Sigmoid colon (tissue), 7 donors: ENCODE data around the gene EPHA4. TPM values are rescaled to one million over a fixed set of nuclear protein-coding genes. Genes with fewer than 3 reads are reported as not detected.

Experiments used
- DNase-seq: peaks from one replicate; pipeline ENCODE4 v3.0.0-alpha.2; 2019
- H3K27ac ChIP-seq, 4 donors: fragments of 200-600 bp; sonication (generic); one replicate each; pipeline ENCODE4 v1.5.1; 2016 to 2019; ENCODE audit warnings: mild to moderate bottlenecking in 1 of 4
- H3K27me3 ChIP-seq, 3 donors: fragments of 200-600 bp; sonication (generic); one replicate each; pipeline ENCODE4 v1.5.1; 2019; ENCODE audit warnings: mild to moderate bottlenecking in 1 of 3
- H3K36me3 ChIP-seq, 4 donors: fragments of 200-600 bp; sonication (generic); one replicate each; pipeline ENCODE4 v1.5.1; 2016 to 2019
- H3K4me1 ChIP-seq, 4 donors: fragments of 200-600 bp; sonication (generic); one replicate each; pipeline ENCODE4 v1.5.1; 2017 to 2019
- H3K4me3 ChIP-seq, 4 donors: fragments of 200-600 bp; sonication (generic); one replicate each; pipeline ENCODE4 v1.5.1; 2017 to 2019; ENCODE audit warnings: mild to moderate bottlenecking in 2 of 4, moderate library complexity in 1 of 4
- H3K9me3 ChIP-seq, 4 donors: fragments of 200-600 bp in 3 of 4; sonication (generic) in 3 of 4; one replicate each; pipeline versions ENCODE4 v1.5.1 to v1.6.1; 2013 to 2019
- CTCF ChIP-seq, 4 experiments: fragments of 450-650 bp in 3 of 4; fragments of 200-600 bp in 1 of 4; IDR thresholded peaks; one replicate each; pipeline ENCODE4 v1.5.1; 2016 to 2019; ENCODE audit warnings: antibody characterized with exemption in 4 of 4, mild to moderate bottlenecking in 3 of 4, moderate library complexity in 2 of 4
- EP300 ChIP-seq, 4 donors: sonication (generic); formaldehyde crosslinking; IDR thresholded peaks; one replicate each; pipeline ENCODE4 v1.6.1; 2017; ENCODE audit warnings: antibody characterized with exemption in 4 of 4
- POLR2A ChIP-seq, 2 donors: fragments of 450-650 bp; IDR thresholded peaks; one replicate each; pipeline ENCODE4 v1.6.1; 2016; ENCODE audit warnings: antibody characterized with exemption in 2 of 2, mild to moderate bottlenecking in 2 of 2, moderate library complexity in 2 of 2
- POLR2AphosphoS5 ChIP-seq, 4 donors: sonication (generic); formaldehyde crosslinking; IDR thresholded peaks; one replicate each; pipeline ENCODE4 v1.6.1; 2017; ENCODE audit warnings: antibody characterized with exemption in 4 of 4
- WGBS, 2 donors: extraction: QIAGEN DNeasy Blood & Tissue Kit; methylation state at CpG; one replicate each; pipeline ENCODE4 v1.1.7; 2013; 5-methylcytosine and 5-hydroxymethylcytosine counted together
- intact Hi-C: fragments of 100-400 bp; cut with DNase I; formaldehyde crosslinking; loops from one replicate; pipeline ENCODE4 v1.15.1; 2023
- polyA plus RNA-seq, 3 donors: library from polyadenylated mRNA; stranded (reverse); fragments of 200-250 nt; gene quantifications; one replicate each; pipeline ENCODE4 v1.2.3, GENCODE V29; 2013
- total RNA-seq, 4 donors: library from RNA; depleted of rRNA; stranded (reverse); fragments of >200 nt; gene quantifications; one replicate each; pipeline ENCODE4 v1.1.0, GENCODE V29; 2016
- donor health status: healthy with polysubstance abuse.
- donor health status: Bipolar disorder and iron deficiency.
- donor health status: healthy.

EPHA4 gene
- total and polyA plus RNA-seq, 7 donors = 1.2 to 50.7 (median 26.9) TPM

DNA sequence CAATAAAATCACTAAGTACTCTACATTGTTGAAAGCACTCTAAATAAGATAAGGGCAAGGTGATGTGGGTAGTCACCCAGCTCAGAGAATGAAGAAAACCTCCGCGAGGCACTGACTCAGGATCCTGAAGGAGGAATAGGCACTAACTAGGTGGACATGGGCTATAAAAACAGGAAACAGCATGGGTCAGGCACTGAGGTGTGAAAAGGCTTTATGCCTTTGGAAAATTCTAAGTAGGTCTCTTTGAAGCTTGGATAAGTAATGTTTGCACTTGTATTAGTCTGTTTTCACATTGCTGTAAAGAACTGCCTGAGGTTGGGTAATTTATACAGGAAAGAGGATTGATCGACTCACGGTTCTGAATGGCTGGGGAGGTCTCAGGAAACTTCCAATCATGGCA lies 161.6 kb downstream of the EPHA4 start:
- no peak for DNase-seq
- no peak overlapping the region for H3K4me3 ChIP-seq
- no peaks in the 10 kb centered on the region for H3K27me3 ChIP-seq
- no peaks in the 10 kb centered on the region for H3K36me3 ChIP-seq
- H3K4me1 ChIP-seq = peaks cover 0 to 6% (median 2%) of the 10 kb centered on the region in 4 donors
- 89 to 94% methylated on average over 4 of the region's 4 CpGs for WGBS, 2 donors
- no peak overlapping the region for H3K27ac ChIP-seq
- intact Hi-C loops = no loop called here
- H3K9me3 ChIP-seq = no peaks in the 10 kb centered on the region
- TF ChIP-seq EP300 (IDR thresholded peaks at IDR 0.05) = no peak
- TF ChIP-seq CTCF (IDR thresholded peaks at IDR 0.05) = no peak
- no peak for TF ChIP-seq POLR2A (IDR thresholded peaks at IDR 0.05)
- no peak for TF ChIP-seq POLR2AphosphoS5 (IDR thresholded peaks at IDR 0.05)

DNA sequence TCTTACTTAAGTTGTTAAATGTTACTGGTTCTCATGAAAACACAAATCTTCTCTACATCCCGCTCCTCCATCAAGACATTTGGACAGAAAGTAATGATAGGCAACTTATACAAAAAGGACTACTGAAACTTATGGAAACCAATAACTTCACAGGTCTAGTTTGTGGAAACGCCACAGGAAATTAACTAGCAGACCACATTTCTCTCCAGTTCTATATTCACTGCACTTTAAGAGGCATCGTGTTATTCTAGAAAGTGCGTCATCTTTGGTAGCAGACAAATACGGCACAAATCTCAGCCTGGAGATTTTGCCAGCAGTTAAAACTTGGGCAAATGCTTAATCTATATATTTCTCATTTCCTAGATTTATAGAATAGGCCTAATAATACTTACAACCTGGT lies 164.3 kb downstream of the EPHA4 start:
- 95 to 96% methylated on average over 5 of the region's 5 CpGs for WGBS, 2 donors
- intact Hi-C loops = no loop called here
- TF ChIP-seq EP300 (IDR thresholded peaks at IDR 0.05) = no peak
- no peak for TF ChIP-seq CTCF (IDR thresholded peaks at IDR 0.05)
- TF ChIP-seq POLR2A (IDR thresholded peaks at IDR 0.05) = no peak
- TF ChIP-seq POLR2AphosphoS5 (IDR thresholded peaks at IDR 0.05) = no peak
- no peaks in the 10 kb centered on the region for H3K9me3 ChIP-seq
- no peak overlapping the region for H3K27ac ChIP-seq
- H3K27me3 ChIP-seq = no peaks in the 10 kb centered on the region
- no peaks in the 10 kb centered on the region for H3K36me3 ChIP-seq
- H3K4me1 ChIP-seq = no peaks in the 10 kb centered on the region
- no peak for DNase-seq
- H3K4me3 ChIP-seq = no peak overlapping the region

- Histone ChIP-seq H3K27me3 (no peaks in the 10 kb centered on the region), H3K27ac (no peak overlapping the region), H3K9me3 (no peaks in the 10 kb centered on the region), H3K4me1 (no peaks in the 10 kb centered on the region), H3K36me3 (no peaks in the 10 kb centered on the region), H3K4me3 (no peak overlapping the region)
- intact Hi-C loops = no loop called here
- TF ChIP-seq CTCF (IDR thresholded peaks at IDR 0.05) (no peak), POLR2AphosphoS5 (IDR thresholded peaks at IDR 0.05) (no peak), POLR2A (IDR thresholded peaks at IDR 0.05) (no peak), EP300 (IDR thresholded peaks at IDR 0.05) (no peak)
- DNase-seq = no peak
Observed at GRCh38 chr2:221405521-221405920, 166.6 kb downstream of the EPHA4 start.

DNA sequence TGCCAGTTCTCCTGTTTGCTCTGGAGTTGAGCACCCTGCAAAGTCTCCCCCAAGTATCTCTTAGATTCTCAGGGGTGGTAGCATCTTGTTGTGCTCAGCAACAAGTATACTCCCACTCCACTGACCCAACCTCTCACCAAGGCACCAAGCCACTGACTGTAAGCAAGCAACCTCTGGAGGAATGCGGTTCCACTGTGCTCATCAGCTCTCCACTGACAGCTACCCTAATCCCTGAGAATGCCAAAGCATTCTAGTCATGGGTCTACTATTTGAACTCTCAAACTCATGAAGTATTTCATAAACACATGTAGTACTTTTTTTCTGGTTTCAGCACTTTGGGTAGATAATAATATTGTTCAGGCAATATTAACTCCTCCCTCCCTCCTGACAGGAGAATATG lies 170.0 kb downstream of the EPHA4 start:
- H3K36me3 ChIP-seq = no peaks in the 10 kb centered on the region
- no peak overlapping the region for H3K27ac ChIP-seq
- no peak overlapping the region for H3K4me3 ChIP-seq
- no peak for DNase-seq
- H3K27me3 ChIP-seq = no peaks in the 10 kb centered on the region
- H3K9me3 ChIP-seq = no peaks in the 10 kb centered on the region
- intact Hi-C loops = no loop called here
- WGBS, 2 donors = 87 to 88% methylated on average over 1 of the region's 1 CpG
- TF ChIP-seq POLR2A (IDR thresholded peaks at IDR 0.05) = no peak
- no peaks in the 10 kb centered on the region for H3K4me1 ChIP-seq

DNA sequence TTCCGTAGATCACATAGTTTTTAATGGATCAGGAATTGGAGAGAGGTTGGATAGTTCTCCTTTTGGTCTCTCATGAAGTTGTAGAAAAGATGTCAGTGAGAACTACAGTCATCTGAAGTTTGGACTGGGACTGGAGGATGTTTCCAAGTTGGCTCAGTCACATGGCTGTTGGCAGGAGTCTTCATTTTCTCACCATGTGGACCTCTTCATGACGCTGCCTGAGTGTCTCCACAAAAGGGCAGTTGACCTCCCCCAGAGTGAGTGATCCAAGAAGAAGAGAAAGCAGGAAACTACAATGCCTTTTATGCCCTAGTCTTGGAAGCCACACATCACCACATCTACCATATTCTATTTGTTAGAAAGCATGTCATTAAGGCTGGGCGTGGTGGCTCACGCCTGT lies 171.7 kb downstream of the EPHA4 start:
- H3K36me3 ChIP-seq = no peaks in the 10 kb centered on the region
- 89 to 93% methylated on average over 4 of the region's 4 CpGs for WGBS, 2 donors
- no peaks in the 10 kb centered on the region for H3K27me3 ChIP-seq
- H3K9me3 ChIP-seq = no peaks in the 10 kb centered on the region
- no peak for DNase-seq
- H3K4me3 ChIP-seq = no peak overlapping the region
- no peaks in the 10 kb centered on the region for H3K4me1 ChIP-seq
- no peak for TF ChIP-seq EP300 (IDR thresholded peaks at IDR 0.05)
- TF ChIP-seq POLR2A (IDR thresholded peaks at IDR 0.05) = no peak
- no peak for TF ChIP-seq POLR2AphosphoS5 (IDR thresholded peaks at IDR 0.05)
- TF ChIP-seq CTCF (IDR thresholded peaks at IDR 0.05) = no peak
- H3K27ac ChIP-seq = no peak overlapping the region
- intact Hi-C loops = no loop called here
